ENCODE results near the gene TMEM154. TPM values are rescaled to one million over a fixed set of nuclear protein-coding genes. Genes with fewer than 3 reads are reported as not detected.

Gene TMEM154
- total RNA-seq, 4 donors from 2014 or later: 41.2 to 83.1 (median 60.5) TPM

- TF ChIP-seq POLR2A (IDR thresholded peaks at IDR 0.05): no peak
- TF ChIP-seq, protein P1, sequence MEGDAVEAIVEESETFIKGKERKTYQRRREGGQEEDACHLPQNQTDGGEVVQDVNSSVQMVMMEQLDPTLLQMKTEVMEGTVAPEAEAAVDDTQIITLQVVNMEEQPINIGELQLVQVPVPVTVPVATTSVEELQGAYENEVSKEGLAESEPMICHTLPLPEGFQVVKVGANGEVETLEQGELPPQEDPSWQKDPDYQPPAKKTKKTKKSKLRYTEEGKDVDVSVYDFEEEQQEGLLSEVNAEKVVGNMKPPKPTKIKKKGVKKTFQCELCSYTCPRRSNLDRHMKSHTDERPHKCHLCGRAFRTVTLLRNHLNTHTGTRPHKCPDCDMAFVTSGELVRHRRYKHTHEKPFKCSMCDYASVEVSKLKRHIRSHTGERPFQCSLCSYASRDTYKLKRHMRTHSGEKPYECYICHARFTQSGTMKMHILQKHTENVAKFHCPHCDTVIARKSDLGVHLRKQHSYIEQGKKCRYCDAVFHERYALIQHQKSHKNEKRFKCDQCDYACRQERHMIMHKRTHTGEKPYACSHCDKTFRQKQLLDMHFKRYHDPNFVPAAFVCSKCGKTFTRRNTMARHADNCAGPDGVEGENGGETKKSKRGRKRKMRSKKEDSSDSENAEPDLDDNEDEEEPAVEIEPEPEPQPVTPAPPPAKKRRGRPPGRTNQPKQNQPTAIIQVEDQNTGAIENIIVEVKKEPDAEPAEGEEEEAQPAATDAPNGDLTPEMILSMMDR (IDR thresholded peaks at IDR 0.05): no peak
- Histone ChIP-seq H3K27me3 (no peaks in the 10 kb centered on the region), H3K4me3 (no peak overlapping the region), H3K4me1 (peaks cover 0 to 21% (median 0%) of the 10 kb centered on the region in 3 donors), H3K36me3 (no peaks in the 10 kb centered on the region), H3K9me3 (no peaks in the 10 kb centered on the region), H3K27ac (no peak overlapping the region)
- intact Hi-C loops (cut with DNase I): no loop called here
- 58 to 83% methylated on average over 6 of the region's 6 CpGs for WGBS, 2 donors
- no peak for DNase-seq
Observed at GRCh38 chr4:152599095-152599494, 80.7 kb downstream of the TMEM154 start.

DNA sequence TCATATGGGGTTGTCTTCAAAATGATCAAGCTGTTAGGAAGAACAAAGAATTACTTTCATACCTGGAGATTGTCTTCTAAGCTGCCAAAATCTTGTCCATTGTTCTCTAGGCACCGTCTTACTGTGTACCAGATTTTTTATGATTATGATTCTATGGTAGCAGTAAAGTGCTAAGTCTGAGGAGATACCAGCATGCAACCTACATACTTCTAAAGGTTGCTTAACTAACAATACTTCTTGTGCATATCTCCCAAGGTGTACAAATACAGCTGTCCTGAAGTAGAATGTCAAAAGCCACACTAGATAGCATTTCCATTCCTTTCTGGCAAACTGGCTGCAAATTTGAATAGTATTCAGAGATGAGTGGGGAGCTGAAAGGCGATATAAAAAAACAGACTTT is 81.3 kb downstream of the TMEM154 start:
- Histone ChIP-seq H3K4me1 (peaks cover 0 to 21% (median 0%) of the 10 kb centered on the region in 3 donors), H3K27me3 (no peaks in the 10 kb centered on the region), H3K9me3 (no peaks in the 10 kb centered on the region), H3K27ac (no peak overlapping the region), H3K4me3 (no peak overlapping the region), H3K36me3 (no peaks in the 10 kb centered on the region)
- no peak for TF ChIP-seq POLR2A (IDR thresholded peaks at IDR 0.05)
- TF ChIP-seq, protein P1 (IDR thresholded peaks at IDR 0.05): no peak
- DNase-seq: no peak
- intact Hi-C loops (cut with DNase I): no loop called here
- WGBS, 2 donors: 48 to 64% methylated on average over 2 of the region's 2 CpGs

DNA sequence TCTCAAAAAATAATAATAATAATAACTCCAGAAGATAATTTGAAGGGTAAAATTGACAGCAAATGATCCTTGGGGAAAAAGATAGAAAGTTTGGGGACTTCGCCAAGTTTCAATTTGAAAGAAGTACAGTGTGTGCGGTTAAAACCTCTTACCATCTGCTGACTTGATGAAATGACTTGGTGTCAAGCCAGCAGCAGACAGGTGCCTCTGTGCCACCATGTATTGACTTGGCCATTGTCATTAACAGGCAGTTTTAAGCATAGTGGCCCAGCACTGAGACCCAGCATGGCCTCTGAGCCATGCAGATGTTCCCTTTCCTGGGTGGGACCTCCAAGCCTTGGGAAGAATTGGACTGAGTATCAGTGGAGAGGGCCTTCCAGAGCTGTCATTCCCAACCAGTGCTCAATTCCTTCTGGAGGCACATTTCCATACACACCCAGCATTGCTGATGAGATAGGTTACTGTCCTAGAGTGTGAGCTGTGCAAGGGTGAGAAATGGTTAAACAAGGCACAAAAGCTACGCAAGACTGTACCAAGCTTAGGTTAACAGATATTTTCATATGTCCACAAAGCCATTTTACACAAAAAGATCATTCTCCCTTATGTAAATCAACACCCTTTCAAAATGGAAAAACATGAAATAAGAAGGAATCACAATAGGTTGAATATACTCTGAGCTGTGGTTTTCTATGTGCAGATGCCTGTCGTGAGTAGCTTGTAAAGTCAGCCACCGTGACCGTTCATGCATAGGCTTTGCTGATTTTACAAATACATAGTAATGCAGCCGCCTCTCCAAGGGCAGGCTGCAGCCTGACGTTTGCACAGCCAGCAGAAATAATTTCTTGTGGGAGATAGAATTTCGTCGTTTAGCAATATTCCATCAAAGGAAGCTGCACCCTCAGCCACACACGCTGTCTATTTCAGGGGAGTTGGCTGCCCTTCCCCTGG is 84.5 kb downstream of the TMEM154 start:
- H3K36me3 ChIP-seq: no peaks in the 10 kb centered on the region
- no peak overlapping the region for H3K4me3 ChIP-seq
- peaks cover 0 to 29% (median 11%) of the 10 kb centered on the region in 3 donors for H3K4me1 ChIP-seq
- no peak overlapping the region for H3K27ac ChIP-seq
- DNase-seq: no peak
- H3K27me3 ChIP-seq: no peaks in the 10 kb centered on the region
- TF ChIP-seq, protein P1 (IDR thresholded peaks at IDR 0.05): no peak
- TF ChIP-seq POLR2A (IDR thresholded peaks at IDR 0.05): no peak
- intact Hi-C loops (cut with DNase I): no loop called here
- 41 to 47% methylated on average over 11 of the region's 11 CpGs for WGBS, 2 donors
- no peaks in the 10 kb centered on the region for H3K9me3 ChIP-seq

DNA sequence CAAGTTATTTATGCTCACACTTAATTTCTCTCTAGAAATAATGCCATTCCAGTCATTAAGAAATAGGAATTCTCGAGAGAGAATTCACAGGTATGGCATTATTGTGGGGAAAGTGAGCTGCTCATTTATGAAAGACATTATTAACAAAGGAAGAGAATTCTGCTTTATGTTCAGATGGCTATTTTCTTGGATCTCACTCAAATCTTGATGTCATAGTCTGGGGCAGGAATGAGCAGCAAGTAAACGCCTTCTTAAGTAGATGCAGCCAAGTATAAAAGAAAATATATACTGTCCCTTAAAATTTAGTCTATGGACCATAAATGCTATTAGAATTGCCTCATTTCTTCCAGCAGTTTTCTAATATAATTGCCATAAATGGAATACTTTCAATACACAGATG is 85.7 kb downstream of the TMEM154 start:
- Histone ChIP-seq H3K4me1 (peaks cover 0 to 41% (median 14%) of the 10 kb centered on the region in 3 donors), H3K36me3 (no peaks in the 10 kb centered on the region), H3K27ac (no peak overlapping the region), H3K4me3 (no peak overlapping the region), H3K27me3 (no peaks in the 10 kb centered on the region), H3K9me3 (no peaks in the 10 kb centered on the region)
- DNase-seq: no peak
- 70 to 81% methylated on average over 2 of the region's 2 CpGs for WGBS, 2 donors
- TF ChIP-seq, protein P1 (IDR thresholded peaks at IDR 0.05): no peak
- no peak for TF ChIP-seq POLR2A (IDR thresholded peaks at IDR 0.05)
- intact Hi-C loops (cut with DNase I): no loop called here

DNA sequence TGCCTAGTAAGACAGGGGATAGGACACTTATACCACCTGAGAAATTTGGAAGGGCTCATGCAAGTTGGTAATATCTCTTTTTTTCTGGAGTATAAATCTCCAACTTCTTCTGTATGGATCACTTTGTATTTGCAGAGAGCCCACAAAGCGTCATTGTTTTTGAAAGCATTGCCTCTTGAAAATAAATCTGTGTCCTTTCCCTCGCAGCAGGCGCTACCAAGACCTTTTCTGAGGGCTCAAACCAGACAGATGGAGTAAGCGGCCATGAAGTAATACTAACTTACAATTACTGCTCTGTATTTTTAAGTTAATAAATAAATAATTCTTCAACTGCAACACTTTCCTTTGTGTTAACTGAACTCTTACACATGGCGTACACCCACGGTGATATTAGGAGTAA is 87.9 kb downstream of the TMEM154 start:
- peaks cover 0 to 47% (median 14%) of the 10 kb centered on the region in 3 donors for H3K4me1 ChIP-seq
- intact Hi-C loops (cut with DNase I): no loop called here
- no peaks in the 10 kb centered on the region for H3K27me3 ChIP-seq
- DNase-seq: no peak
- WGBS, 2 donors: 73 to 78% methylated on average over 6 of the region's 6 CpGs
- H3K27ac ChIP-seq: peak overlapping the region in 3 of 4 donors; percentile 69 to 84 (median 77)
- H3K36me3 ChIP-seq: no peaks in the 10 kb centered on the region
- H3K4me3 ChIP-seq: peak overlapping the region in 2 of 4 donors; percentile 22 to 50
- no peak for TF ChIP-seq POLR2A (IDR thresholded peaks at IDR 0.05)
- TF ChIP-seq, protein P1 (IDR thresholded peaks at IDR 0.05): no peak
- H3K9me3 ChIP-seq: no peaks in the 10 kb centered on the region

All from esophagus squamous epithelium (tissue), 5 donors.